GM10266 (cell line): ENCODE data around the gene PCED1A.
"Not testable (repeated sequence)": the region's sequence is repeated elsewhere in the genome, so short reads cannot be mapped to it uniquely, and the experiment has no call there.

ENCODE experiments used
- DNase-seq: peaks from one replicate; pipeline ENCODE4 v3.0.0; 2012; ENCODE audit errors: extremely low spot score
- CTCF ChIP-seq: IDR thresholded peaks from 2 replicates; pipeline ENCODE4 v1.5.1; 2012; ENCODE audit warnings: mild to moderate bottlenecking, low read depth; ENCODE audit not compliant: control insufficient read depth, insufficient read depth; ENCODE audit errors: missing control alignments

The PCED1A gene

GRCh38 chr20:2809690-2810089 lies 30.8 kb downstream of the PCED1A start:
- no peak for TF ChIP-seq CTCF

GRCh38 chr20:2807929-2808328 lies 32.5 kb downstream of the PCED1A start:
- DNase-seq: not testable (repeated sequence)

More at GRCh38 chr20:2809690-2810089, 30.8 kb downstream of the PCED1A start:
- no peak for DNase-seq

GRCh38 chr20:2807019-2807418 lies 33.4 kb downstream of the PCED1A start:
- TF ChIP-seq CTCF: no peak
- no peak for DNase-seq

GRCh38 chr20:2806351-2806701 lies 34.1 kb downstream of the PCED1A start:
- no peak for DNase-seq
- TF ChIP-seq CTCF: no peak

GRCh38 chr20:2805689-2806350 lies 34.6 kb downstream of the PCED1A start:
- DNase-seq: no peak
- no peak for TF ChIP-seq CTCF

GRCh38 chr20:2804852-2805688 lies 35.4 kb downstream of the PCED1A start:
- no peak for DNase-seq
- no peak for TF ChIP-seq CTCF

GRCh38 chr20:2804041-2804828 lies 36.2 kb downstream of the PCED1A start:
- DNase-seq: no peak
- no peak for TF ChIP-seq CTCF
